ENCODE data around the gene VPS35. TPM values are rescaled to one million over a fixed set of nuclear protein-coding genes. Genes with fewer than 3 reads are reported as not detected.

VPS35 gene
- total and polyA plus RNA-seq, 10 of the 15 experiments (the other 5 are each of a cell fraction or from before 2014, with no cell fraction given), result 28.5 to 125 (median 60.6) TPM

DNA sequence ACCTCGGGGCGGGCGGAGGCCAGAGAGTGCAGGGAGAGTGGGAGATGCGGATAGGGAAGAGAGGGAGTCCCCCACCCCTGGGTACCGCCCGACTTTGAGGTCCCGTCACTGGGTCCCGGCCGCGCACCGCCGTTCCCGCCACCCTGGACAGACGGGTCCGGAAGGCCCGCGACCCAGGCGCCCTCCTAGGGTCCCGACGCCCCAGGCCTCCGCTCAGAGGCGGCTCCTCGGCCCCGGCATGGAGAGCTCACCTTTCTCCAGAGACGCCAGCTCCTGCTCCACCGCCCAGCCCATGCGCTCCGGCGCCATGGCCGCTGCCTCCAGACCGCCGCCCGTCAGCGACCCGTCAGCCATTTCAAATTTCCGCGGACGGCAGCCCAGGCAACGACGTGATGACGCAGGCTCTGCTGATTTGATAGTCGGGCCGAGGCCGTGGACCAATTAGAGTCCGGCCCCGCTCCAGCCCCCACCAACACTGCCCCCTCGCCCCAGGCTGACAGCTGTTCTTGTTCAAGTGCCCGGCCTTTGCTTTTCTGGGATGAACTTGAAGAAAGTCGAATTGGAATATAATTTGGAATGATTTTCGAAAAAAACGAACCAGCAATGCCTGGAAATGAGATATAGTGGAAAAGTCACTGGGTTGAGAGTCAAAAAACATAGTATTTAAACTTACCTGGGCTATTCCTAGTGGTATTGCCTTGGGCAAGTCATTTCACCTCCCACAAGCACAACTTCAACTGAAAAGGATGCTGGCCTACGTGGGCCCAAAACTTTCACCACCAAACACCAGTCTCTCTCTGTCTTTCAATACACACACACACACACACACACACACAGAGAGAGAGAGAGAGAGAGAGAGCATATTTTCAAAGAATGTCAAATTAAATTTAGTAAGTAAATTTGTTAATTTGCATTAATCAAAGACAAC lies 67.7 kb downstream of the VPS35 start, which contains the start of gene SHCBP1 (continued):
- TF ChIP-seq, protein P1, sequence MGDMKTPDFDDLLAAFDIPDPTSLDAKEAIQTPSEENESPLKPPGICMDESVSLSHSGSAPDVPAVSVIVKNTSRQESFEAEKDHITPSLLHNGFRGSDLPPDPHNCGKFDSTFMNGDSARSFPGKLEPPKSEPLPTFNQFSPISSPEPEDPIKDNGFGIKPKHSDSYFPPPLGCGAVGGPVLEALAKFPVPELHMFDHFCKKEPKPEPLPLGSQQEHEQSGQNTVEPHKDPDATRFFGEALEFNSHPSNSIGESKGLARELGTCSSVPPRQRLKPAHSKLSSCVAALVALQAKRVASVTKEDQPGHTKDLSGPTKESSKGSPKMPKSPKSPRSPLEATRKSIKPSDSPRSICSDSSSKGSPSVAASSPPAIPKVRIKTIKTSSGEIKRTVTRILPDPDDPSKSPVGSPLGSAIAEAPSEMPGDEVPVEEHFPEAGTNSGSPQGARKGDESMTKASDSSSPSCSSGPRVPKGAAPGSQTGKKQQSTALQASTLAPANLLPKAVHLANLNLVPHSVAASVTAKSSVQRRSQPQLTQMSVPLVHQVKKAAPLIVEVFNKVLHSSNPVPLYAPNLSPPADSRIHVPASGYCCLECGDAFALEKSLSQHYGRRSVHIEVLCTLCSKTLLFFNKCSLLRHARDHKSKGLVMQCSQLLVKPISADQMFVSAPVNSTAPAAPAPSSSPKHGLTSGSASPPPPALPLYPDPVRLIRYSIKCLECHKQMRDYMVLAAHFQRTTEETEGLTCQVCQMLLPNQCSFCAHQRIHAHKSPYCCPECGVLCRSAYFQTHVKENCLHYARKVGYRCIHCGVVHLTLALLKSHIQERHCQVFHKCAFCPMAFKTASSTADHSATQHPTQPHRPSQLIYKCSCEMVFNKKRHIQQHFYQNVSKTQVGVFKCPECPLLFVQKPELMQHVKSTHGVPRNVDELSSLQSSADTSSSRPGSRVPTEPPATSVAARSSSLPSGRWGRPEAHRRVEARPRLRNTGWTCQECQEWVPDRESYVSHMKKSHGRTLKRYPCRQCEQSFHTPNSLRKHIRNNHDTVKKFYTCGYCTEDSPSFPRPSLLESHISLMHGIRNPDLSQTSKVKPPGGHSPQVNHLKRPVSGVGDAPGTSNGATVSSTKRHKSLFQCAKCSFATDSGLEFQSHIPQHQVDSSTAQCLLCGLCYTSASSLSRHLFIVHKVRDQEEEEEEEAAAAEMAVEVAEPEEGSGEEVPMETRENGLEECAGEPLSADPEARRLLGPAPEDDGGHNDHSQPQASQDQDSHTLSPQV (IDR thresholded peaks at IDR 0.05), result no peak
- no peak for TF ChIP-seq STAT1 (conservative IDR thresholded peaks at IDR 0.05)
- TF ChIP-seq RUNX3 (IDR thresholded peaks at IDR 0.05; ENCODE audit: low read length), result no peak
- no peak for TF ChIP-seq DPF2 (IDR thresholded peaks at IDR 0.05)
- no peak for TF ChIP-seq PAX8 (IDR thresholded peaks at IDR 0.05)
- TF ChIP-seq, protein P2, sequence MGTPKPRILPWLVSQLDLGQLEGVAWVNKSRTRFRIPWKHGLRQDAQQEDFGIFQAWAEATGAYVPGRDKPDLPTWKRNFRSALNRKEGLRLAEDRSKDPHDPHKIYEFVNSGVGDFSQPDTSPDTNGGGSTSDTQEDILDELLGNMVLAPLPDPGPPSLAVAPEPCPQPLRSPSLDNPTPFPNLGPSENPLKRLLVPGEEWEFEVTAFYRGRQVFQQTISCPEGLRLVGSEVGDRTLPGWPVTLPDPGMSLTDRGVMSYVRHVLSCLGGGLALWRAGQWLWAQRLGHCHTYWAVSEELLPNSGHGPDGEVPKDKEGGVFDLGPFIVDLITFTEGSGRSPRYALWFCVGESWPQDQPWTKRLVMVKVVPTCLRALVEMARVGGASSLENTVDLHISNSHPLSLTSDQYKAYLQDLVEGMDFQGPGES (IDR thresholded peaks at IDR 0.05), result no peak
- no peak for TF ChIP-seq EP300 (IDR thresholded peaks at IDR 0.05; ENCODE audit: borderline replicate concordance in 1 of 2, control insufficient read depth in 1 of 2, low read depth in 2 of 2, low read length in 2 of 2)
- TF ChIP-seq NR2F1 (conservative IDR thresholded peaks at IDR 0.05), result no peak
- peak; percentile 80; the same call in 1 of the 2 replicates for TF ChIP-seq TAF1 (IDR thresholded peaks at IDR 0.05; ENCODE audit: borderline replicate concordance, low read depth, low read length)
- TF ChIP-seq MTA2 (IDR thresholded peaks at IDR 0.05; ENCODE audit: low read depth), result no peak
- TF ChIP-seq CHD1 (IDR thresholded peaks at IDR 0.05; ENCODE audit: low read depth, low read length), result no peak
- no peak for TF ChIP-seq KDM1A (IDR thresholded peaks at IDR 0.05; ENCODE audit: borderline replicate concordance)
- no peak for TF ChIP-seq IKZF2 (IDR thresholded peaks at IDR 0.05)
- no peak for TF ChIP-seq EZH2 (IDR thresholded peaks at IDR 0.05; ENCODE audit: borderline replicate concordance, control insufficient read depth, low read depth, low read length)
- no peak for TF ChIP-seq MYB (IDR thresholded peaks at IDR 0.05; ENCODE audit: borderline replicate concordance, low read depth, low read length)
- peak in 1 of 2 experiments; percentile 52; a peak in 1 of 4 replicates for TF ChIP-seq BHLHE40 (IDR thresholded peaks at IDR 0.05; ENCODE audit: borderline replicate concordance in 1 of 2, low read depth in 2 of 2, low read length in 1 of 2)
- TF ChIP-seq SMC3 (IDR thresholded peaks at IDR 0.05; ENCODE audit: borderline replicate concordance, low read length), result no peak
- no peak for TF ChIP-seq JUNB (IDR thresholded peaks at IDR 0.05)
- no peak for TF ChIP-seq KLF5 (IDR thresholded peaks at IDR 0.05; ENCODE audit: partially characterized antibody)
- TF ChIP-seq, protein P3, sequence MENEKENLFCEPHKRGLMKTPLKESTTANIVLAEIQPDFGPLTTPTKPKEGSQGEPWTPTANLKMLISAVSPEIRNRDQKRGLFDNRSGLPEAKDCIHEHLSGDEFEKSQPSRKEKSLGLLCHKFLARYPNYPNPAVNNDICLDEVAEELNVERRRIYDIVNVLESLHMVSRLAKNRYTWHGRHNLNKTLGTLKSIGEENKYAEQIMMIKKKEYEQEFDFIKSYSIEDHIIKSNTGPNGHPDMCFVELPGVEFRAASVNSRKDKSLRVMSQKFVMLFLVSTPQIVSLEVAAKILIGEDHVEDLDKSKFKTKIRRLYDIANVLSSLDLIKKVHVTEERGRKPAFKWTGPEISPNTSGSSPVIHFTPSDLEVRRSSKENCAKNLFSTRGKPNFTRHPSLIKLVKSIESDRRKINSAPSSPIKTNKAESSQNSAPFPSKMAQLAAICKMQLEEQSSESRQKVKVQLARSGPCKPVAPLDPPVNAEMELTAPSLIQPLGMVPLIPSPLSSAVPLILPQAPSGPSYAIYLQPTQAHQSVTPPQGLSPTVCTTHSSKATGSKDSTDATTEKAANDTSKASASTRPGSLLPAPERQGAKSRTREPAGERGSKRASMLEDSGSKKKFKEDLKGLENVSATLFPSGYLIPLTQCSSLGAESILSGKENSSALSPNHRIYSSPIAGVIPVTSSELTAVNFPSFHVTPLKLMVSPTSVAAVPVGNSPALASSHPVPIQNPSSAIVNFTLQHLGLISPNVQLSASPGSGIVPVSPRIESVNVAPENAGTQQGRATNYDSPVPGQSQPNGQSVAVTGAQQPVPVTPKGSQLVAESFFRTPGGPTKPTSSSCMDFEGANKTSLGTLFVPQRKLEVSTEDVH (IDR thresholded peaks at IDR 0.05; ENCODE audit: low read depth, partially characterized antibody), result no peak
- no peak for TF ChIP-seq ZNF274 (IDR thresholded peaks at IDR 0.05; ENCODE audit: insufficient read depth, insufficient read length)
- no peak for TF ChIP-seq ZNF207 (IDR thresholded peaks at IDR 0.05; ENCODE audit: borderline replicate concordance)

Measured in GM12878 (cell line).